Liver (tissue), 3 donors: ENCODE data around the gene OR2J3.

Experiments used
- CTCF ChIP-seq: fragments of 150-350 bp; IDR thresholded peaks from 2 replicates; pipeline ENCODE4 v1.5.1; 2017; ENCODE audit warnings: improper control_type of control experiment, low read depth, low read length; ENCODE audit not compliant: missing input control
- GABPA ChIP-seq, 2 donors: IDR thresholded peaks in 1 of 2; conservative IDR thresholded peaks in 1 of 2; 2 replicates each; pipeline ENCODE4 v1.6.1; 2016; ENCODE audit warnings: antibody characterized with exemption in 2 of 2, mild to moderate bottlenecking in 1 of 2, moderate library complexity in 1 of 2
- HNF4A ChIP-seq, 2 donors: conservative IDR thresholded peaks; 2 replicates each; pipeline ENCODE4 v1.6.1; 2016; ENCODE audit warnings: antibody characterized with exemption in 2 of 2, mild to moderate bottlenecking in 2 of 2
- HNF4G ChIP-seq: IDR thresholded peaks from 2 replicates; pipeline ENCODE4 v1.6.1; 2016; ENCODE audit warnings: antibody characterized with exemption
- RAD21 ChIP-seq, 2 donors: IDR thresholded peaks; 2 replicates each; pipeline ENCODE4 v1.6.1; 2016; ENCODE audit warnings: antibody characterized with exemption in 2 of 2, mild to moderate bottlenecking in 2 of 2
- REST ChIP-seq: IDR thresholded peaks from 2 replicates; pipeline ENCODE4 v1.6.1; 2016; ENCODE audit warnings: antibody characterized with exemption, mild to moderate bottlenecking
- TAF1 ChIP-seq: conservative IDR thresholded peaks from 2 replicates; pipeline ENCODE4 v1.6.1; 2016; ENCODE audit warnings: antibody characterized with exemption, mild to moderate bottlenecking
- TF ChIP-seq, protein P1 (sequence below): IDR thresholded peaks from 2 replicates; pipeline ENCODE4 v1.6.1; 2016; ENCODE audit warnings: antibody characterized with exemption
- donor health status: healthy.
- donor health status: healthy.

GRCh38 chr6:29146179-29146578 lies 38.3 kb downstream of the OR2J3 start:
- TF ChIP-seq CTCF (no peak), GABPA (IDR thresholded peaks at IDR 0.05 in 1 of 2, conservative IDR thresholded peaks at IDR 0.05 in 1 of 2) (no peak), TAF1 (no peak), REST (no peak), RAD21 (IDR thresholded peaks at IDR 0.05) (no peak), HNF4G (no peak), HNF4A (conservative IDR thresholded peaks at IDR 0.05) (no peak)
- TF ChIP-seq, protein P1, sequence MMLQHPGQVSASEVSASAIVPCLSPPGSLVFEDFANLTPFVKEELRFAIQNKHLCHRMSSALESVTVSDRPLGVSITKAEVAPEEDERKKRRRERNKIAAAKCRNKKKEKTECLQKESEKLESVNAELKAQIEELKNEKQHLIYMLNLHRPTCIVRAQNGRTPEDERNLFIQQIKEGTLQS, result no peak
